Loucy (cell line): Measurements from ENCODE around the gene CUL2.

ENCODE experiments used
- CTCF ChIP-seq: fragments of 200-600 bp; sonication (generic); conservative IDR thresholded peaks from 2 replicates; pipeline ENCODE4 v1.5.1; 2014; ENCODE audit warnings: mild to moderate bottlenecking, antibody characterized with exemption, low read length
- EZH2phosphoT487 ChIP-seq: fragments of 200-600 bp; IDR thresholded peaks from 2 replicates; pipeline ENCODE4 v1.6.1; 2018; ENCODE audit warnings: antibody characterized with exemption, mild to moderate bottlenecking, moderate library complexity, borderline replicate concordance

- peak; percentile 27 for TF ChIP-seq CTCF
- TF ChIP-seq EZH2phosphoT487, result no peak
Observed at GRCh38 chr10:35037104-35037503, 53.0 kb downstream of the CUL2 start.
